ENCODE results near the gene CHMP4A.
A peak's percentile ranks its signal among the peaks of the same experiment; 100 is the strongest.

The CHMP4A gene

DNA sequence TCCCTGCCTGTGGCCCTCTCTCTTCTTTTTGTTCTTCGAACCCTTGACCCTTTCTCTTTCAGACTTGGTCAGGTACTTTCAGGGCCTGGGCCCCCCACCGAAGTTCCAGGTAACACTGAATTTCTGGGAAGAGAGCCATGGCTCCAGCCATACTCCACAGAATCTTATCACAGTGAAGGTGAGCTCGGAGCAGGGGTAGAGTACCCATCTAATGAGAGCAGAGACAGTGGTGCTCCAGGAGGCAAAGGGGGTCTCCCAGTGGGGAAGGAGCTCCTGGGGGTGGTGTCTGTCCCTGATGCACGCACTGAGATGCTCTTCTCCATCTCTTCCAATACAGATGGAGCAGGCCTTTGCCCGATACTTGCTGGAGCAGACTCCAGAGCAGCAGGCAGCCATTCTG, 47.5 kb downstream of the CHMP4A start:
- Histone ChIP-seq H3K27ac (ENCODE audit: low read depth, low read length) (no peak overlapping the region), H3K36me3 (ENCODE audit: control insufficient read depth in 1 of 2, insufficient read depth in 2 of 2, low read length in 2 of 2) (peaks cover 51 to 56% of the 10 kb centered on the region in 2 donors), H3K9ac (ENCODE audit: low read depth in 1 of 2, low read length in 2 of 2) (no peak overlapping the region), H3K4me3 (ENCODE audit: low read depth in 1 of 2, low read length in 2 of 2) (no peak overlapping the region), H3K27me3 (ENCODE audit: control insufficient read depth in 1 of 2, insufficient read depth in 2 of 2, low read length in 2 of 2) (no peaks in the 10 kb centered on the region), H3K9me3 (ENCODE audit: control insufficient read depth in 1 of 2, low read length in 2 of 2) (no peaks in the 10 kb centered on the region), H3K4me1 (ENCODE audit: control insufficient read depth in 1 of 2, insufficient read depth in 2 of 2, low read length in 2 of 2) (peaks cover 18 to 27% of the 10 kb centered on the region in 2 donors)

DNA sequence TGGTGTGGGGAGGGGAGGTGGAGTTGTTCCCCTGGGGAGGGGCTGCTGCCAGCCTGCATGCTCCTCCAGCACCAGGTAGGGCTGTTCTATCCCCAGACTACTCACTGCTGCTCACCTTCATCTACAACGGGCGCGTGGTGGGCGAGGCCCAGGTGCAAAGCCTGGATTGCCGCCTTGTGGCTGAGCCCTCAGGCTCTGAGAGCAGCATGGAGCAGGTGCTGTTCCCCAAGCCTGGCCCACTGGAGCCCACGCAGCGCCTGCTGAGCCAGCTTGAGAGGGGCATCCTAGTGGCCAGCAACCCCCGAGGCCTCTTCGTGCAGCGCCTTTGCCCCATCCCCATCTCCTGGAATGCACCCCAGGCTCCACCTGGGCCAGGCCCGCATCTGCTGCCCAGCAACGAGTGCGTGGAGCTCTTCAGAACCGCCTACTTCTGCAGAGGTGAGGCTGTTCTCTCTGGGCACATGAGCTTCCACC, 48.7 kb downstream of the CHMP4A start:
- H3K27me3 ChIP-seq (ENCODE audit: control insufficient read depth in 1 of 2, insufficient read depth in 2 of 2, low read length in 2 of 2), result no peaks in the 10 kb centered on the region
- no peaks in the 10 kb centered on the region for H3K9me3 ChIP-seq (ENCODE audit: control insufficient read depth in 1 of 2, low read length in 2 of 2)
- no peak overlapping the region for H3K9ac ChIP-seq (ENCODE audit: low read depth in 1 of 2, low read length in 2 of 2)
- H3K4me1 ChIP-seq (ENCODE audit: control insufficient read depth in 1 of 2, insufficient read depth in 2 of 2, low read length in 2 of 2), result peaks cover 24 to 34% of the 10 kb centered on the region in 2 donors
- no peak overlapping the region for H3K27ac ChIP-seq (ENCODE audit: low read depth, low read length)
- H3K36me3 ChIP-seq (ENCODE audit: control insufficient read depth in 1 of 2, insufficient read depth in 2 of 2, low read length in 2 of 2), result peaks cover 60 to 66% of the 10 kb centered on the region in 2 donors
- no peak overlapping the region for H3K4me3 ChIP-seq (ENCODE audit: low read depth in 1 of 2, low read length in 2 of 2)

DNA sequence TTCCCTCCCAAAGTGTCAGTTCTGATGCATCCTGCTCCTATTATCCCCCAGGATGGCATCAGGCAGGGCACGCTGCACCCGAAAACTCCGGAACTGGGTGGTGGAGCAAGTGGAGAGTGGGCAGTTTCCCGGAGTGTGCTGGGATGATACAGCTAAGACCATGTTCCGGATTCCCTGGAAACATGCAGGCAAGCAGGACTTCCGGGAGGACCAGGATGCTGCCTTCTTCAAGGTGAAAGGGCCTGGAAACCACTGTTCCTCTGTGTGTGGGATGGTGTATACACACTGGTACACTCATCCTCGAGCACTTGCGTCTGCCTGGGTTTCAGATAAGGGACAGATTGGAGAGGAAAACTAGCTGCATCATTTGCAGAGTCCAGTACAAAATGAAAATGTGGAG, 51.2 kb downstream of the CHMP4A start:
- no peaks in the 10 kb centered on the region for H3K9me3 ChIP-seq (ENCODE audit: control insufficient read depth in 1 of 2, low read length in 2 of 2)
- peak overlapping the region; percentile 95 to 97 for H3K9ac ChIP-seq (ENCODE audit: low read depth in 1 of 2, low read length in 2 of 2)
- H3K27ac ChIP-seq (ENCODE audit: low read depth, low read length), result peak overlapping the region; percentile 87
- H3K4me3 ChIP-seq (ENCODE audit: low read depth in 1 of 2, low read length in 2 of 2), result peak overlapping the region; percentile 87 to 90
- H3K4me1 ChIP-seq (ENCODE audit: control insufficient read depth in 1 of 2, insufficient read depth in 2 of 2, low read length in 2 of 2), result peaks cover 24 to 34% of the 10 kb centered on the region in 2 donors
- peaks cover 60 to 69% of the 10 kb centered on the region in 2 donors for H3K36me3 ChIP-seq (ENCODE audit: control insufficient read depth in 1 of 2, insufficient read depth in 2 of 2, low read length in 2 of 2)
- H3K27me3 ChIP-seq (ENCODE audit: control insufficient read depth in 1 of 2, insufficient read depth in 2 of 2, low read length in 2 of 2), result no peaks in the 10 kb centered on the region

DNA sequence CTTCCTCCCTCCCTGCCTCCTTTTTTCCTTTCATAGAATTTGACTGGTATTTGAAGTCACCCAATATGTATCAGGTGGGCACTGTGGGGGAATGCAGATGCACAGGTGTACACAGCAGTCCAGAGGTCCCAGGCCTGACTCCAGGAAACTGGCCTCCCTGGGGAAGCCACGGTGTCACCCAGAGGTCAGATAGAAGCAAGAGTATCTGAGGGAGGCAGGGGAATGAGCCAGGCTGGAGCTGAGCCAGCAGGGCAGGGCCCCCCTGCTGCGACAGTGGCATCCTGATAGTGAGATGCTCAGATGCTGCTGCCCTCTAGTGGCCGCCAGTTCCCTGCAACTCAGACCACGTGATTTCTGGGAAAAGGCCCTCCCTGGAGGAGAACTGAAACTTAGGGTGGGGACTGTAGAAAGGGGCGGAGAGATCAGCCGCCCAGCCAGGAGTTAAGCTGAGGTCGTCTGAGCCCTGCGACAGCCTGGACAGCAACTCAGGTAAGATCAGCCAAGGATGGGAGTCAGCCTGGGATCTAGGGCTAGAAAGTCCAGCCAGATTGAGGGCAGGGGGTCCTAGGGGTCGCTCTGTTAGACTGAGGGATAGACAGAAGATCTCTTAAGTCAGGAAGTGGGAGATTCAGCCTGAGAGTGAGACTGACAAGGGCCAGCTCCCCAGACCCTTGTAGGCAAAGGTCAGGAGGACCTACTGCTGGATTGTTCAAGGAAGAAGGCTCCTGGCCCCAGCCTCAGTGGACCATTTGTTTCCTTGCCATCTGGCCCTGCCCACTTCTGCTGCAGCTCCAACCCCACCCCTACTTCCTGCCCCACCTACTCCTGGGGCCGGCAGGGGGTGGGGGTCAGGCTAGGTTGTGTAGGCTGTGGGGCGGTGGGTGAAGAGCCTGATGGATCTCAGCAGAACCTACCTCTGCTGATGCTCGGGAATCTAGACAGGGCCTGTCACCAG, 52.2 kb downstream of the CHMP4A start, which contains the start of gene IRF9:
Gene IRF9, plus strand, starts transcription at position 416 of the 955 bp plus-strand sequence. CDS start 880 bp downstream, outside the sequence.
- H3K27me3 ChIP-seq (ENCODE audit: control insufficient read depth in 1 of 2, insufficient read depth in 2 of 2, low read length in 2 of 2), result no peaks in the 10 kb centered on the region
- peaks cover 58 to 70% of the 10 kb centered on the region in 2 donors for H3K36me3 ChIP-seq (ENCODE audit: control insufficient read depth in 1 of 2, insufficient read depth in 2 of 2, low read length in 2 of 2)
- peak within 1 kb of the TSS; percentile 87 for H3K27ac ChIP-seq (ENCODE audit: low read depth, low read length)
- H3K4me1 ChIP-seq (ENCODE audit: control insufficient read depth in 1 of 2, insufficient read depth in 2 of 2, low read length in 2 of 2), result peaks cover 24 to 34% of the 10 kb centered on the region in 2 donors
- H3K4me3 ChIP-seq (ENCODE audit: low read depth in 1 of 2, low read length in 2 of 2), result peak within 1 kb of the TSS; percentile 87 to 90
- H3K9me3 ChIP-seq (ENCODE audit: control insufficient read depth in 1 of 2, low read length in 2 of 2), result no peaks in the 10 kb centered on the region
- H3K9ac ChIP-seq (ENCODE audit: low read depth in 1 of 2, low read length in 2 of 2), result peak within 1 kb of the TSS; percentile 95 to 97

DNA sequence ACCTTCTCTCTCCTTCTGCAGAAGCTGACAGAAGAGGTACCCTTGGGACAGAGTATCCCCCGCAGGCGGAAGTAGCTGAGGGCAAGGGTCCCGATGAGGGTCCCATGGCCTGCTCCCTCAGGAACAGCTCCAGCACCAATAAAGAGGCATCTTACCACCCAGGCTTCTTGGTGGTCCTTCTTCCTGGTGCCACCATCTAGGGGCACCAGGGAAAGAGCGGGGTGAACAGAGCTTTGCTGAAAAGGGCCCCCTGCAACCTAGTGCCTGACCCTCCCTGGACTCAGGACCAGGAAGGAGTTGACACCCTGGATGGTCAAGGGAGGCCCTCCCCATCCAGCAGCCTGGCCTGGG, 52.8 kb downstream of the CHMP4A start:
- Histone ChIP-seq H3K9ac (ENCODE audit: low read depth in 1 of 2, low read length in 2 of 2) (peak overlapping the region; percentile 3 to 39), H3K9me3 (ENCODE audit: control insufficient read depth in 1 of 2, low read length in 2 of 2) (no peaks in the 10 kb centered on the region), H3K27me3 (ENCODE audit: control insufficient read depth in 1 of 2, insufficient read depth in 2 of 2, low read length in 2 of 2) (no peaks in the 10 kb centered on the region), H3K36me3 (ENCODE audit: control insufficient read depth in 1 of 2, insufficient read depth in 2 of 2, low read length in 2 of 2) (peaks cover 57 to 70% of the 10 kb centered on the region in 2 donors), H3K4me1 (ENCODE audit: control insufficient read depth in 1 of 2, insufficient read depth in 2 of 2, low read length in 2 of 2) (peaks cover 24 to 34% of the 10 kb centered on the region in 2 donors), H3K27ac (ENCODE audit: low read depth, low read length) (peak overlapping the region; percentile 87), H3K4me3 (ENCODE audit: low read depth in 1 of 2, low read length in 2 of 2) (peak overlapping the region in 1 of 2 donors; percentile 87)

DNA sequence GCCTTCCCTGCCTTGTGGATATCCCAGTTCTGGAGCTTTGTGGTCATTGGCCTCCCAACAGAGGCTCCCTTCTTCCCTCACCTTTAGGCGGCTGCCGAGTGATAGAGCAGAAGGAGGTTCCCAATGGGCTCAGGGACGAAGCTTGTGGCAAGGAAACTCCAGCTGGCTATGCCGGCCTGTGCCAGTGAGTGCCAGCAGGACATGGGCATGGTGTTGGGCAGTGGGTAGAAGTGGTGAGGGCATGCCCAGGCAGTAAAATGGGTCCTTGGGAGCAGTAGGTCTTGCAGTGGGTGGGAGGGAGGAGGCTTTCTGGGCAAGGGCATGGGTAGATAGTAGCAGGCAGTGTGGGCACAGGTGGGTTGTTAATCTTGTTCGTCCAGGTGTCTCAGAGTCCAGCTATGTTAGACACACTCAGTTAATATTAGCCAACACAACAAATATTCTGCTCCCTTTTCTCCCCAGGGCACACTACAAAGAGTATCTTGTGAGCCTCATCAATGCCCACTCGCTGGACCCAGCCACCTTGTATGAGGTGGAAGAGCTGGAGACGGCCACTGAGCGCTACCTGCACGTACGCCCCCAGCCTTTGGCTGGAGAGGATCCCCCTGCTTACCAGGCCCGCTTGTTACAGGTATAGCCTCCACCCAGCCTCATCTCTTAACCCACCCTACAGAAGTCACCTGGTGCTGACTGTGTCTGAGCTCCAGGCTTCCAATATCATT, 53.4 kb downstream of the CHMP4A start:
- Histone ChIP-seq H3K27ac (ENCODE audit: low read depth, low read length) (no peak overlapping the region), H3K9ac (ENCODE audit: low read depth in 1 of 2, low read length in 2 of 2) (peak overlapping the region in 1 of 2 donors; percentile 39), H3K4me3 (ENCODE audit: low read depth in 1 of 2, low read length in 2 of 2) (no peak overlapping the region), H3K36me3 (ENCODE audit: control insufficient read depth in 1 of 2, insufficient read depth in 2 of 2, low read length in 2 of 2) (peaks cover 57 to 70% of the 10 kb centered on the region in 2 donors), H3K27me3 (ENCODE audit: control insufficient read depth in 1 of 2, insufficient read depth in 2 of 2, low read length in 2 of 2) (no peaks in the 10 kb centered on the region), H3K4me1 (ENCODE audit: control insufficient read depth in 1 of 2, insufficient read depth in 2 of 2, low read length in 2 of 2) (peaks cover 24 to 34% of the 10 kb centered on the region in 2 donors), H3K9me3 (ENCODE audit: control insufficient read depth in 1 of 2, low read length in 2 of 2) (no peaks in the 10 kb centered on the region)
